Activated T-helper 17 cell treated with anti-CD3 and anti-CD28 coated beads, Interleukin-2, amount 50 U/mL, for 72 hours (primary cell): ENCODE data around the gene UCK2. TPM values are rescaled to one million over a fixed set of nuclear protein-coding genes. Genes with fewer than 3 reads are reported as not detected.
"Not testable (repeated sequence)": the region's sequence is repeated elsewhere in the genome, so short reads cannot be mapped to it uniquely, and the experiment has no call there.

Source experiments
- ATAC-seq: fragments of 150-1000 bp; cut with Tn5 transposase; replicated peaks from 2 replicates; pipeline ENCODE4 v1.10.0; 2021; ENCODE audit warnings: mild to moderate bottlenecking, moderate library complexity
- H3K27ac Mint-ChIP-seq: one replicate; pipeline ENCODE4 v1.8.0; 2022; ENCODE audit warnings: mixed read lengths
- H3K27me3 Mint-ChIP-seq: one replicate; pipeline ENCODE4 v1.8.0; 2022; ENCODE audit warnings: mixed read lengths
- H3K36me3 Mint-ChIP-seq: one replicate; pipeline ENCODE4 v1.8.0; 2022; ENCODE audit warnings: low read depth, mild to moderate bottlenecking, mixed read lengths
- H3K4me1 Mint-ChIP-seq: one replicate; pipeline ENCODE4 v1.8.0; 2022; ENCODE audit warnings: mixed read lengths
- H3K4me3 Mint-ChIP-seq: one replicate; pipeline ENCODE4 v1.8.0; 2022; ENCODE audit warnings: mild to moderate bottlenecking, mixed read lengths
- H3K9me3 Mint-ChIP-seq: one replicate; pipeline ENCODE4 v1.8.0; 2022; ENCODE audit warnings: mixed read lengths
- total RNA-seq, 2 donors: library from RNA; stranded (reverse); gene quantifications; one replicate each; pipeline ENCODE4 v1.2.3, GENCODE V29; 2022

The UCK2 gene
- total RNA-seq: 10 to 100 TPM; 30.7 to 74.2 TPM

GRCh38 chr1:165827268-165828102, at the start of gene UCK2:
TSS of gene UCK2 (plus strand) at chr1:165827614. CDS start at chr1:165827834, 220 bp downstream.
- peaks cover 6% of the 10 kb centered on the region for H3K4me1 Mint-ChIP-seq
- peak; percentile 86 for ATAC-seq
- no peaks in the 10 kb centered on the region for H3K9me3 Mint-ChIP-seq
- peak within 1 kb of the TSS; percentile 83 for H3K27ac Mint-ChIP-seq
- H3K4me3 Mint-ChIP-seq: peak within 1 kb of the TSS; percentile 91
- peaks cover 15% of the 10 kb centered on the region for H3K36me3 Mint-ChIP-seq
- no peaks in the 10 kb centered on the region for H3K27me3 Mint-ChIP-seq

- not testable (repeated sequence) for H3K27me3 Mint-ChIP-seq, ATAC-seq, H3K9me3 Mint-ChIP-seq, H3K4me3 Mint-ChIP-seq, H3K4me1 Mint-ChIP-seq, H3K27ac Mint-ChIP-seq
- H3K36me3 Mint-ChIP-seq: peaks cover 18% of the 10 kb centered on the region
These were observed 49.2 kb upstream of the UCK2 start for GRCh38 chr1:165778197-165778596.

GRCh38 chr1:165783519-165783918, 43.9 kb upstream of the UCK2 start:
- ATAC-seq, H3K27ac Mint-ChIP-seq, H3K27me3 Mint-ChIP-seq, H3K36me3 Mint-ChIP-seq, H3K9me3 Mint-ChIP-seq, H3K4me1 Mint-ChIP-seq, H3K4me3 Mint-ChIP-seq: not testable (repeated sequence)

- H3K27ac Mint-ChIP-seq: no peak overlapping the region
- no peak for ATAC-seq
- no peaks in the 10 kb centered on the region for H3K4me1 Mint-ChIP-seq
- H3K27me3 Mint-ChIP-seq: peaks cover 7% of the 10 kb centered on the region
- H3K9me3 Mint-ChIP-seq: no peaks in the 10 kb centered on the region
- H3K4me3 Mint-ChIP-seq: no peak overlapping the region
- H3K36me3 Mint-ChIP-seq: no peaks in the 10 kb centered on the region
These were observed 39.7 kb upstream of the UCK2 start for GRCh38 chr1:165787741-165788140.

GRCh38 chr1:165793951-165794350, 33.5 kb upstream of the UCK2 start:
- H3K4me3 Mint-ChIP-seq: no peak overlapping the region
- no peaks in the 10 kb centered on the region for H3K36me3 Mint-ChIP-seq
- H3K27ac Mint-ChIP-seq: no peak overlapping the region
- peaks cover 16% of the 10 kb centered on the region for H3K27me3 Mint-ChIP-seq
- ATAC-seq: no peak
- no peaks in the 10 kb centered on the region for H3K4me1 Mint-ChIP-seq
- H3K9me3 Mint-ChIP-seq: no peaks in the 10 kb centered on the region

- H3K27me3 Mint-ChIP-seq: peaks cover 16% of the 10 kb centered on the region
- H3K4me3 Mint-ChIP-seq: no peak overlapping the region
- no peaks in the 10 kb centered on the region for H3K9me3 Mint-ChIP-seq
- no peaks in the 10 kb centered on the region for H3K36me3 Mint-ChIP-seq
- no peak overlapping the region for H3K27ac Mint-ChIP-seq
- no peaks in the 10 kb centered on the region for H3K4me1 Mint-ChIP-seq
- ATAC-seq: no peak
These were observed 31.5 kb upstream of the UCK2 start for GRCh38 chr1:165795894-165796293.

- Mint-ChIP-seq H3K36me3 (no peaks in the 10 kb centered on the region), H3K27ac (no peak overlapping the region), H3K27me3 (peaks cover 20% of the 10 kb centered on the region), H3K9me3 (no peaks in the 10 kb centered on the region), H3K4me3 (no peak overlapping the region), H3K4me1 (no peaks in the 10 kb centered on the region)
- no peak for ATAC-seq
These were observed 28.0 kb upstream of the UCK2 start for GRCh38 chr1:165799387-165799786.

- H3K36me3 Mint-ChIP-seq, H3K4me3 Mint-ChIP-seq, ATAC-seq: not testable (repeated sequence)
These were observed 22.9 kb upstream of the UCK2 start for GRCh38 chr1:165804513-165804912.

GRCh38 chr1:165807613-165808012, 19.8 kb upstream of the UCK2 start:
- Mint-ChIP-seq H3K9me3 (no peaks in the 10 kb centered on the region), H3K27me3 (peaks cover 7% of the 10 kb centered on the region), H3K4me1 (no peaks in the 10 kb centered on the region), H3K27ac (no peak overlapping the region), H3K4me3 (no peak overlapping the region), H3K36me3 (no peaks in the 10 kb centered on the region)
- ATAC-seq: no peak

More at GRCh38 chr1:165804513-165804912, 22.9 kb upstream of the UCK2 start:
- H3K9me3 Mint-ChIP-seq, H3K27ac Mint-ChIP-seq, H3K4me1 Mint-ChIP-seq, H3K27me3 Mint-ChIP-seq: not testable (repeated sequence)

- H3K4me1 Mint-ChIP-seq: no peaks in the 10 kb centered on the region
- H3K9me3 Mint-ChIP-seq: no peaks in the 10 kb centered on the region
- H3K27ac Mint-ChIP-seq: no peak overlapping the region
These were observed 11.7 kb upstream of the UCK2 start for GRCh38 chr1:165815725-165816124.

GRCh38 chr1:165816157-165816556, 11.3 kb upstream of the UCK2 start:
- no peaks in the 10 kb centered on the region for H3K9me3 Mint-ChIP-seq
- no peak overlapping the region for H3K4me3 Mint-ChIP-seq
- H3K27ac Mint-ChIP-seq: no peak overlapping the region
- no peaks in the 10 kb centered on the region for H3K27me3 Mint-ChIP-seq
- ATAC-seq: no peak
- no peaks in the 10 kb centered on the region for H3K36me3 Mint-ChIP-seq
- no peaks in the 10 kb centered on the region for H3K4me1 Mint-ChIP-seq

More at GRCh38 chr1:165815725-165816124, 11.7 kb upstream of the UCK2 start:
- no peak for ATAC-seq
- no peaks in the 10 kb centered on the region for H3K36me3 Mint-ChIP-seq
- no peaks in the 10 kb centered on the region for H3K27me3 Mint-ChIP-seq
- H3K4me3 Mint-ChIP-seq: no peak overlapping the region

- H3K4me1 Mint-ChIP-seq: no peaks in the 10 kb centered on the region
- H3K27ac Mint-ChIP-seq: no peak overlapping the region
- ATAC-seq: no peak
- H3K9me3 Mint-ChIP-seq: no peaks in the 10 kb centered on the region
- no peak overlapping the region for H3K4me3 Mint-ChIP-seq
- no peaks in the 10 kb centered on the region for H3K36me3 Mint-ChIP-seq
- no peaks in the 10 kb centered on the region for H3K27me3 Mint-ChIP-seq
These were observed 10.5 kb upstream of the UCK2 start for GRCh38 chr1:165816826-165817497.

- H3K9me3 Mint-ChIP-seq: no peaks in the 10 kb centered on the region
- ATAC-seq: peak; percentile 13
- no peaks in the 10 kb centered on the region for H3K27me3 Mint-ChIP-seq
- H3K36me3 Mint-ChIP-seq: peaks cover 4% of the 10 kb centered on the region
- no peaks in the 10 kb centered on the region for H3K4me1 Mint-ChIP-seq
- no peak overlapping the region for H3K27ac Mint-ChIP-seq
- no peak overlapping the region for H3K4me3 Mint-ChIP-seq
These were observed 3.7 kb upstream of the UCK2 start for GRCh38 chr1:165823552-165824268.

GRCh38 chr1:165824269-165824643, 3.2 kb upstream of the UCK2 start:
- H3K9me3 Mint-ChIP-seq: no peaks in the 10 kb centered on the region
- no peak for ATAC-seq
- no peak overlapping the region for H3K27ac Mint-ChIP-seq
- no peak overlapping the region for H3K4me3 Mint-ChIP-seq
- H3K27me3 Mint-ChIP-seq: no peaks in the 10 kb centered on the region
- H3K36me3 Mint-ChIP-seq: peaks cover 9% of the 10 kb centered on the region
- H3K4me1 Mint-ChIP-seq: peaks cover 3% of the 10 kb centered on the region
